Suprapubic skin (tissue), 3 donors: Measurements from ENCODE around the gene HOXA5.

ENCODE experiments used
- POLR2AphosphoS5 ChIP-seq, 3 donors: sonication (generic); formaldehyde crosslinking; IDR thresholded peaks; one replicate each; pipeline ENCODE4 v1.6.1; 2017; ENCODE audit warnings: antibody characterized with exemption in 3 of 3
- TF ChIP-seq, protein P1 (sequence below), 2 donors: fragments of 200-600 bp in 1 of 2; fragments of 450-650 bp in 1 of 2; sonication (generic) in 1 of 2; IDR thresholded peaks; one replicate each; pipeline ENCODE4 v1.5.1; 2016 to 2019; ENCODE audit warnings: antibody characterized with exemption in 2 of 2, mild to moderate bottlenecking in 1 of 2, moderate library complexity in 1 of 2

DNA sequence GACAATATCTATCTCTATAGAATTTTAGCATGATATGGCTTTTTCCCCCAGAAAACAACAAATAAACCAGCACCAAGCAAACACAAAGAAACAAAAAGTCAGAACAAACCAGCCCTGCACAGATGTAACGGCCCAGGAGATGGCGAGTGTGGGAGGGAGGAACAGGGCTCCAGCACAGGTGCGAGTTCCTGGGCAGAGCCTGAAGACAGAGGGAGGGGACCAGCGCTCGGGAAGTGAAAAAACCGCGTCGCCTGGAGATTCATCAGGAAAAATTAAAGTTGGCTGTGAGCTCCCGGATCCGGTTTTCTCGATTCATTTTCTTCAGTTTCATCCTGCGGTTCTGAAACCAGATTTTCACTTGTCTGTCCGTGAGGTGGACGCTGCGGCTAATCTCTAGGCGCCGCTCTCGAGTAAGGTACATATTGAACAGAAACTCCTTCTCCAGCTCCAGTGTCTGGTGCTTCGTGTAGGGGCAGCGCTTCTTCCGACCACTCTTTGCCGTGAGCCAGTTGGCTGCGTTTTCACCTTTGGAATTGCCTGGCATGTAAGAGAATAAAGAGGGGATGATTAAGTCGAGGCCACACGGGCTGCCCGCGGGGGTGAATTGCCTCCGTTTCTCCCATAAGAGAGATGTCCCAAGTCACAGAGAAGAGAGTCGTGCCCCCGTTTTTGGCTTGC is 28.3 kb upstream of the HOXA5 start:
- no peak for TF ChIP-seq POLR2AphosphoS5 (IDR thresholded peaks at IDR 0.05)
- TF ChIP-seq, protein P1, sequence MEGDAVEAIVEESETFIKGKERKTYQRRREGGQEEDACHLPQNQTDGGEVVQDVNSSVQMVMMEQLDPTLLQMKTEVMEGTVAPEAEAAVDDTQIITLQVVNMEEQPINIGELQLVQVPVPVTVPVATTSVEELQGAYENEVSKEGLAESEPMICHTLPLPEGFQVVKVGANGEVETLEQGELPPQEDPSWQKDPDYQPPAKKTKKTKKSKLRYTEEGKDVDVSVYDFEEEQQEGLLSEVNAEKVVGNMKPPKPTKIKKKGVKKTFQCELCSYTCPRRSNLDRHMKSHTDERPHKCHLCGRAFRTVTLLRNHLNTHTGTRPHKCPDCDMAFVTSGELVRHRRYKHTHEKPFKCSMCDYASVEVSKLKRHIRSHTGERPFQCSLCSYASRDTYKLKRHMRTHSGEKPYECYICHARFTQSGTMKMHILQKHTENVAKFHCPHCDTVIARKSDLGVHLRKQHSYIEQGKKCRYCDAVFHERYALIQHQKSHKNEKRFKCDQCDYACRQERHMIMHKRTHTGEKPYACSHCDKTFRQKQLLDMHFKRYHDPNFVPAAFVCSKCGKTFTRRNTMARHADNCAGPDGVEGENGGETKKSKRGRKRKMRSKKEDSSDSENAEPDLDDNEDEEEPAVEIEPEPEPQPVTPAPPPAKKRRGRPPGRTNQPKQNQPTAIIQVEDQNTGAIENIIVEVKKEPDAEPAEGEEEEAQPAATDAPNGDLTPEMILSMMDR (IDR thresholded peaks at IDR 0.05), result no peak
